ENCODE data around the gene SNX2.
"Not testable (repeated sequence)": the region's sequence is repeated elsewhere in the genome, so short reads cannot be mapped to it uniquely, and the experiment has no call there.

The SNX2 gene

DNA sequence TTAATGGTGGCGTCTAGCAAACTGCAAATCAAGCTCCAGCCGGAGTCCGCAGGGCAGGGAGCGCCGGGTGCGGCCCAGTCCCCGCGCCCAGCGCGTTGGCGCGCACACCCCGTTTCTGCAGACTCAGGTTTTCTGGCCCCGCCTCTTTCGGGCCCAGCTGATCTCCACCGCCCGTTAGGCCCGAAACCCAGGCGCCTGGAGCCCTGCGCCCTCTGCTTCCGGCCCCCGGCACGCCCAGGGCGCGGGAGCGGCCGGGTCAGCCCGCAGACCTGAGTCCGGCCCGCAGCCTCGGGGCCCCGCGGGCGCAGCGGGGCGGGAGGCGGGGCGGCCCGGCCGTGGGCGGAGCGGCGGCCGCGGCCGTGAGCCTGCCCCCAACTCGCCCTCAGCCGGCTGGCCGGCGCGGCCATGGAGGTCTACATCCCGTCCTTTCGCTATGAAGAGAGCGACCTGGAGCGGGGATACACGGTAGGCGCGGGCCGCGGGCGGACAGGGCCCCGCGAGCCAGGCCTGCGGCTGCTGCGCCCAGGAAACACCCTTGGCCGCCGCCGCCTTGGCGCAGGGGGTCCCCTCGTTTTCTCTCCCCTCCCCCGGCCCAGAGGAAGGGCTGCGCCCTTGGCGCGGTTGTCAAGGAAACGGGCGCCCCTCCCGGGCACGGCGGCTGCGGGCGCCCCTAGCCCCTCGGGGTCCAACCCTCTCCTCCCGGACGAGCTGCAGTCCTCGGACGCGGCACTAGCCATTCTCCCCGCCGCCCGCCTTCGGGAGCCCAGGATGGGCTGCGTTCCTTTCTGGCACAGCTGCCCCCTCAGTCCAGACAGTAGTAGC, 70.6 kb downstream of the SNX2 start, which contains the start of gene SNX24:
TSS of gene SNX24 (plus strand) at position 385 of the 822 bp plus-strand sequence. CDS start at position 406, 21 bp downstream.
- peak; percentile 70 for DNase-seq

- DNase-seq: no peak
These were observed 71.2 kb downstream of the SNX2 start for GRCh38 chr5:122846051-122846550.

- no peak for DNase-seq
These were observed 72.8 kb downstream of the SNX2 start for GRCh38 chr5:122847687-122848081.

- no peak for DNase-seq
These were observed 74.9 kb downstream of the SNX2 start for GRCh38 chr5:122849771-122850170.

GRCh38 chr5:122857538-122857937, 82.7 kb downstream of the SNX2 start:
- not testable (repeated sequence) for DNase-seq

- DNase-seq: peak; percentile 30
These were observed 83.6 kb downstream of the SNX2 start for GRCh38 chr5:122858451-122858850.

DNA sequence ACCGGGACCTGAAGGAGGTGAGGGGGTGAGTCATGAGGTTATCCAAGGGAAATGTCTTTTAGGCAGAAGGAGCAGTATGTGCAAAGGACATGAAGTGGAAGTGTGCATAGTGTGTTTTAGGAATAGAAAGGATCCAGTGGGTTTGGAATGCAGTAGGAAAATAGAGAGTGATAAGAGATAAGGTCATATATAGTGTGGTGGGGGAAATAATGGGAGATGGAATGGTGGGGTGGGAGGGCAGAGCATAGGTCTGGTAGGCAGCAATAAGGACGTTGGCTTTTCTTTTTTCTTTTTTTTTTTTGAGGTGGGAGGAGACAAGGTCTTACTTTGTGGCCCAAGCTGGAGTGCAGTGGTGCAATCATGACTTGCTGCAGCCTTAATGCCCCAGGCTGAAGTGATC, 88.4 kb downstream of the SNX2 start:
- DNase-seq: no peak

DNA sequence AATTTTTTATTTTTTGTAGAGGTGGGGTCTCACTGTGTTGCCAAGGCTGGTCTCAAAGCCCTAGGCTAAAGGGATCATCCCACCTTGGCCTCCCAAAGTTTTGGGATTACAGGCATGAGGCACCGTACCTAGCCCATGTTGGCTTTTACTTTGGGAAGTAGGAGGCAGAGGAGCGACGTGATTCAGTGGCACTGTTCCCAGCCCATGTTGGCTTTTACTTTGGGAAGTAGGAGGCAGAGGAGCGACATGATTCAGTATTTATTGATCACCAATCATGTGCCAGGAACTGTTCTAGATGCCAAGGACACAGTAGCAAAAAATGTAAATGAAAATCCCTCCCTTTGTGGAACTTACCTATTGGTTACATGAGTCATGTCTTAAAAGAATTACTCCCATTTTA, 88.8 kb downstream of the SNX2 start:
- DNase-seq: no peak

- no peak for DNase-seq
These were observed 89.5 kb downstream of the SNX2 start for GRCh38 chr5:122864400-122864799.

GRCh38 chr5:122864842-122865241, 90.0 kb downstream of the SNX2 start:
- no peak for DNase-seq

- no peak for DNase-seq
These were observed 95.5 kb downstream of the SNX2 start for GRCh38 chr5:122870219-122870856.

GRCh38 chr5:122871661-122872060, 96.8 kb downstream of the SNX2 start:
- no peak for DNase-seq

- no peak for DNase-seq
These were observed 99.4 kb downstream of the SNX2 start for GRCh38 chr5:122874179-122874875.

- no peak for DNase-seq
These were observed 102.6 kb downstream of the SNX2 start for GRCh38 chr5:122877518-122877917.

- DNase-seq: no peak
These were observed 104.2 kb downstream of the SNX2 start for GRCh38 chr5:122879076-122879475.

All from NCI-H345 (cell line).